HUES64 (cell line): ENCODE data around the gene TBPL1.

ENCODE experiments used
- H3K27ac ChIP-seq: 2 replicates; pipeline ENCODE4 v1.7.0; 2013; ENCODE audit warnings: low read depth, low read length, inconsistent platforms
- H3K27me3 ChIP-seq: 2 replicates; pipeline ENCODE4 v1.6.1; 2013; ENCODE audit warnings: mild to moderate bottlenecking, low read length; ENCODE audit not compliant: insufficient read depth
- H3K36me3 ChIP-seq: 2 replicates; pipeline ENCODE4 v1.6.1; 2013; ENCODE audit warnings: mild to moderate bottlenecking, low read length; ENCODE audit not compliant: insufficient read depth
- H3K4me1 ChIP-seq: 2 replicates; pipeline ENCODE4 v1.6.1; 2013; ENCODE audit warnings: mild to moderate bottlenecking, low read length, moderate library complexity; ENCODE audit not compliant: insufficient read depth
- H3K4me3 ChIP-seq: 2 replicates; pipeline ENCODE4 v1.5.1; 2013; ENCODE audit warnings: mild to moderate bottlenecking, low read length, moderate library complexity
- H3K9ac ChIP-seq: 2 replicates; pipeline ENCODE4 v1.6.1; 2013; ENCODE audit warnings: mild to moderate bottlenecking, low read depth, low read length
- H3K9me3 ChIP-seq: 2 replicates; pipeline ENCODE4 v1.6.1; 2013; ENCODE audit warnings: low read depth, low read length; ENCODE audit not compliant: insufficient read depth
- WGBS: fragments of 150-250, 120-280 bp; methylation state at CpG from one replicate; pipeline ENCODE4 v1.1.7; 2013; ENCODE audit warnings: missing lambda C conversion rate; 5-methylcytosine and 5-hydroxymethylcytosine counted together

The TBPL1 gene

GRCh38 chr6:134029495-134030455 lies 76.8 kb downstream of the TBPL1 start:
- Histone ChIP-seq H3K4me3 (no peak overlapping the region), H3K4me1 (no peaks in the 10 kb centered on the region), H3K27me3 (no peaks in the 10 kb centered on the region), H3K9ac (no peak overlapping the region), H3K9me3 (no peaks in the 10 kb centered on the region), H3K36me3 (peaks cover 14% of the 10 kb centered on the region; the same call in 1 of the 2 replicates), H3K27ac (no peak overlapping the region)
- WGBS = 82% methylated on average over 5 of the region's 6 CpGs

GRCh38 chr6:134031696-134032255 lies 78.8 kb downstream of the TBPL1 start:
- no peak overlapping the region for H3K9ac ChIP-seq
- no peaks in the 10 kb centered on the region for H3K4me1 ChIP-seq
- no peak overlapping the region for H3K27ac ChIP-seq
- no peaks in the 10 kb centered on the region for H3K9me3 ChIP-seq
- no peak overlapping the region for H3K4me3 ChIP-seq
- 93% methylated on average over 2 of the region's 2 CpGs for WGBS
- H3K27me3 ChIP-seq = no peaks in the 10 kb centered on the region
- H3K36me3 ChIP-seq = peaks cover 14% of the 10 kb centered on the region; the same call in 1 of the 2 replicates

GRCh38 chr6:134034478-134034877 lies 81.5 kb downstream of the TBPL1 start:
- Histone ChIP-seq H3K9me3 (no peaks in the 10 kb centered on the region), H3K36me3 (no peaks in the 10 kb centered on the region), H3K27me3 (no peaks in the 10 kb centered on the region), H3K4me1 (no peaks in the 10 kb centered on the region), H3K4me3 (no peak overlapping the region), H3K9ac (no peak overlapping the region), H3K27ac (no peak overlapping the region)
- WGBS = 85% methylated on average over 1 of the region's 1 CpG

GRCh38 chr6:134034961-134035822 lies 82.2 kb downstream of the TBPL1 start:
- no peaks in the 10 kb centered on the region for H3K9me3 ChIP-seq
- H3K27me3 ChIP-seq = no peaks in the 10 kb centered on the region
- WGBS = 90% methylated on average over 7 of the region's 7 CpGs
- H3K27ac ChIP-seq = no peak overlapping the region
- H3K36me3 ChIP-seq = no peaks in the 10 kb centered on the region
- no peak overlapping the region for H3K4me3 ChIP-seq
- no peak overlapping the region for H3K9ac ChIP-seq
- H3K4me1 ChIP-seq = no peaks in the 10 kb centered on the region

GRCh38 chr6:134035823-134036296 lies 82.8 kb downstream of the TBPL1 start:
- no peaks in the 10 kb centered on the region for H3K27me3 ChIP-seq
- 89% methylated on average over 3 of the region's 3 CpGs for WGBS
- no peak overlapping the region for H3K27ac ChIP-seq
- H3K36me3 ChIP-seq = no peaks in the 10 kb centered on the region
- no peaks in the 10 kb centered on the region for H3K9me3 ChIP-seq
- no peak overlapping the region for H3K9ac ChIP-seq
- H3K4me3 ChIP-seq = no peak overlapping the region
- H3K4me1 ChIP-seq = no peaks in the 10 kb centered on the region

GRCh38 chr6:134039116-134039515 lies 86.1 kb downstream of the TBPL1 start:
- Histone ChIP-seq H3K36me3 (no peaks in the 10 kb centered on the region), H3K9me3 (no peaks in the 10 kb centered on the region), H3K4me1 (peaks cover 11% of the 10 kb centered on the region), H3K27ac (no peak overlapping the region), H3K27me3 (no peaks in the 10 kb centered on the region), H3K9ac (no peak overlapping the region), H3K4me3 (no peak overlapping the region)
- WGBS = 89% methylated on average over 1 of the region's 1 CpG
